Osteoblast (primary cell): ENCODE results near the gene PACS1. TPM values are rescaled to one million over a fixed set of nuclear protein-coding genes. Genes with fewer than 3 reads are reported as not detected.

Source experiments
- DNase-seq: peaks from one replicate; pipeline ENCODE4 v3.0.0; 2011; ENCODE audit warnings: low spot score, mixed read lengths; ENCODE audit not compliant: insufficient read length; ENCODE audit errors: missing footprints
- H2AFZ ChIP-seq: 2 replicates; pipeline ENCODE4 v1.6.0; 2011; ENCODE audit warnings: mild to moderate bottlenecking, low read length
- H3K27ac ChIP-seq: 2 replicates; pipeline ENCODE4 v1.5.1; 2011; ENCODE audit warnings: mild to moderate bottlenecking, low read depth, low read length, moderate library complexity
- H3K27me3 ChIP-seq: 2 replicates; pipeline ENCODE4 v1.6.0; 2012; ENCODE audit warnings: mild to moderate bottlenecking, control low read depth, inconsistent platforms, low read length, moderate library complexity; ENCODE audit not compliant: insufficient read depth
- H3K36me3 ChIP-seq: 2 replicates; pipeline ENCODE4 v1.5.1; 2011; ENCODE audit warnings: mild to moderate bottlenecking, low read length, control low read depth, moderate library complexity; ENCODE audit not compliant: insufficient read depth
- H3K4me1 ChIP-seq: 2 replicates; pipeline ENCODE4 v1.5.1; 2011; ENCODE audit warnings: mild to moderate bottlenecking, low read length, control low read depth, moderate library complexity; ENCODE audit not compliant: insufficient read depth
- H3K4me2 ChIP-seq: 2 replicates; pipeline ENCODE4 v1.6.0; 2011; ENCODE audit warnings: mild to moderate bottlenecking, low read length; ENCODE audit not compliant: insufficient read depth
- H3K4me3 ChIP-seq: fragments of 200-600 bp; sonication (generic); 3 replicates; pipeline ENCODE4 v1.5.1; 2012; ENCODE audit warnings: mild to moderate bottlenecking, low read length, inconsistent platforms; ENCODE audit not compliant: insufficient read depth
- H3K79me2 ChIP-seq: 2 replicates; pipeline ENCODE4 v1.6.0; 2012; ENCODE audit warnings: mild to moderate bottlenecking, low read length, control low read depth, inconsistent platforms; ENCODE audit not compliant: insufficient read depth
- H3K9me3 ChIP-seq: 2 replicates; pipeline ENCODE4 v1.5.1; 2011; ENCODE audit warnings: low read depth, low read length, control low read depth
- H4K20me1 ChIP-seq: 2 replicates; pipeline ENCODE4 v1.6.0; 2012; ENCODE audit warnings: mild to moderate bottlenecking, low read length, control low read depth; ENCODE audit not compliant: insufficient read depth
- total RNA-seq: library from RNA; depleted of rRNA; stranded (reverse); fragments of >200 nt; gene quantifications from 2 replicates; pipeline ENCODE4 v1.2.3, GENCODE V29; 2012
- TF ChIP-seq, protein P1 (sequence below): IDR thresholded peaks from 2 replicates; pipeline ENCODE4 v1.5.1; 2011; ENCODE audit warnings: mild to moderate bottlenecking, low read depth, low read length, moderate library complexity; ENCODE audit errors: extremely low read depth

Gene PACS1
- total RNA-seq, 1 donor: 38.0 TPM

DNA sequence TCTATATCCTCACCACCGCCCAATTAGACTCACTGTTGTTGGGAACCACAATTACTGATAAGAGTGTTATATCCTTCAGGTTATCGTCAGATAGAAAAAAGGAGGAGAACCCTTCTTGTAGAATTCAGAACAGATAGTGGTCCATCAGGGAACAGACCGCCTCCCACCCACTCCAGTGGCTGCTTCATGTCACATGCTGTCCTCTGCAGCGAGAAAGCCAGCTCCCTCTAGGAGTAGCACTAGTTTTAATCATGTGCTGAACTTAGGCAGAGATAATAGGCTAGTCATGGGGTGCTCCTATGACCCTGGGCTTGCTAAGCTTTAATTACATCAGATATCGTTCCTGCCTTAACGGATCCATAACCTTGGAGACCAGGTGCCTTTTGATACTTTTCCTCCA is 146.8 kb downstream of the PACS1 start:
- Histone ChIP-seq H3K36me3 (peaks cover 62% of the 10 kb centered on the region), H3K4me2 (no peak overlapping the region), H4K20me1 (no peaks in the 10 kb centered on the region)

DNA sequence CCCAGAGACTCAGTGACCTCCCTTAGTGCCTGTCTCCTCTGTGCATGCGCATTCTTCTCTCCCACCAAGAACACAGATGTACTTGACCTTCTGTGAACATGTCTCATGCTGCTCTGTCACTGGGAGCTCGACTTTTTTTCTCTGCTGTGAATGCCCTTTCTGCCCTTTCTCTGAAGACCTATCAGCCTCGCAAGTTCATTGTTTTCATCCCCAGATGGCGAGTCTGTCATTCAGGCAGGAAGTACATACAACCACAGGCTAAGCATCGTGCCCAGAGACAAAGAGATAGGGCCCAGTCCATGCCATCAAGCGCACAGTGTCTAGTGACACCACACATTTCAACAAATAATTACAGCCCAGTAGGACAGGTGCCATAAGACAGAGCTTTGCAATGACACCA is 148.0 kb downstream of the PACS1 start:
- no peak overlapping the region for H3K27ac ChIP-seq
- H4K20me1 ChIP-seq: peaks cover 6% of the 10 kb centered on the region
- no peak overlapping the region for H3K4me3 ChIP-seq
- DNase-seq: no peak
- peaks cover 60% of the 10 kb centered on the region for H3K36me3 ChIP-seq
- H3K27me3 ChIP-seq: no peaks in the 10 kb centered on the region
- no peaks in the 10 kb centered on the region for H3K79me2 ChIP-seq
- no peaks in the 10 kb centered on the region for H3K4me1 ChIP-seq
- no peak overlapping the region for H2AFZ ChIP-seq
- TF ChIP-seq, protein P1, sequence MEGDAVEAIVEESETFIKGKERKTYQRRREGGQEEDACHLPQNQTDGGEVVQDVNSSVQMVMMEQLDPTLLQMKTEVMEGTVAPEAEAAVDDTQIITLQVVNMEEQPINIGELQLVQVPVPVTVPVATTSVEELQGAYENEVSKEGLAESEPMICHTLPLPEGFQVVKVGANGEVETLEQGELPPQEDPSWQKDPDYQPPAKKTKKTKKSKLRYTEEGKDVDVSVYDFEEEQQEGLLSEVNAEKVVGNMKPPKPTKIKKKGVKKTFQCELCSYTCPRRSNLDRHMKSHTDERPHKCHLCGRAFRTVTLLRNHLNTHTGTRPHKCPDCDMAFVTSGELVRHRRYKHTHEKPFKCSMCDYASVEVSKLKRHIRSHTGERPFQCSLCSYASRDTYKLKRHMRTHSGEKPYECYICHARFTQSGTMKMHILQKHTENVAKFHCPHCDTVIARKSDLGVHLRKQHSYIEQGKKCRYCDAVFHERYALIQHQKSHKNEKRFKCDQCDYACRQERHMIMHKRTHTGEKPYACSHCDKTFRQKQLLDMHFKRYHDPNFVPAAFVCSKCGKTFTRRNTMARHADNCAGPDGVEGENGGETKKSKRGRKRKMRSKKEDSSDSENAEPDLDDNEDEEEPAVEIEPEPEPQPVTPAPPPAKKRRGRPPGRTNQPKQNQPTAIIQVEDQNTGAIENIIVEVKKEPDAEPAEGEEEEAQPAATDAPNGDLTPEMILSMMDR: no peak
- H3K9me3 ChIP-seq: no peaks in the 10 kb centered on the region
- no peak overlapping the region for H3K4me2 ChIP-seq

More for the DNA sequence above, 146.8 kb downstream of the PACS1 start:
- Histone ChIP-seq H3K9me3 (no peaks in the 10 kb centered on the region), H3K79me2 (no peaks in the 10 kb centered on the region), H3K4me3 (no peak overlapping the region), H3K4me1 (no peaks in the 10 kb centered on the region), H3K27ac (no peak overlapping the region), H2AFZ (no peak overlapping the region), H3K27me3 (no peaks in the 10 kb centered on the region)
- DNase-seq: no peak
- TF ChIP-seq, protein P1: no peak

DNA sequence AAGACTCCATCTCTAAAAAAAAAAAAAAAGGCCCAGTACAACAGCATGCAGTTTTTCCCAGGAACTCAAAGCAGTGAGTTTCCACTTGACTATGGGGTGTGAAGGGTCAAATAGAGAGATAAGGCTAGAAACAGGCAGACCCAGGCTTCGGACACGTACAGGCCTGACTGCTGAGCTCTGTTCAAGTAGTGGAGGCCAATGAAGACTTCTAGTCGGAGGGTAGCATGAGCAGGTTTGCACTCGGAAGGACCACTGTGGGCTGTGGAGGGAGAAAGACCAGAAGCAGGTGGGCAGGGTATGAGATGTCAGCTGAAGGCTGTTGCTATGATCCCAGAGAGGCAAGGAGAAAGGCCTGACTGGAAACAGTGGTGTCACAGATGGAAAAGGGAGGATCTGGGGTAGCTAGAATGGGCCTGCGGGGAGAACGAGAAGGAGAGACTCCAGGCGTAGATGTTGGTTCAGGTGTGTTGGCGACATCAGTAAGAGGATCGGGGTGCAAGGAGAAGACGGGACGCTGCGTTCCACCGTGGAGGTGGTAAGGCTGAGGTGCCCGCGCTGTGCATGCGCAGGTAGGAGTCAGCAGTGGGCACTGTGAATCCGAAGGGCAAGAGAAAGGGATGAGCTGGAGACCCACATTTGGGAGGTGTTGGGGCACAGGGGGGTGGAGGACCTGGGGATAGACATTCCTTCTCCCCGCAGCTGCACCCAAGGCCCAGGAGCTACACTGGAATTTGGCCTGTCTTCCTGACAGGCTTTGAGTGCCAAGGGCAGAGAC is 149.0 kb downstream of the PACS1 start:
- H3K27me3 ChIP-seq: no peaks in the 10 kb centered on the region
- no peaks in the 10 kb centered on the region for H3K4me1 ChIP-seq
- H3K27ac ChIP-seq: no peak overlapping the region
- DNase-seq: no peak
- no peaks in the 10 kb centered on the region for H3K79me2 ChIP-seq
- TF ChIP-seq, protein P1: no peak
- H3K9me3 ChIP-seq: no peaks in the 10 kb centered on the region
- H3K4me2 ChIP-seq: no peak overlapping the region
- peaks cover 56% of the 10 kb centered on the region for H3K36me3 ChIP-seq
- no peak overlapping the region for H2AFZ ChIP-seq
- H3K4me3 ChIP-seq: no peak overlapping the region
- H4K20me1 ChIP-seq: peaks cover 9% of the 10 kb centered on the region

DNA sequence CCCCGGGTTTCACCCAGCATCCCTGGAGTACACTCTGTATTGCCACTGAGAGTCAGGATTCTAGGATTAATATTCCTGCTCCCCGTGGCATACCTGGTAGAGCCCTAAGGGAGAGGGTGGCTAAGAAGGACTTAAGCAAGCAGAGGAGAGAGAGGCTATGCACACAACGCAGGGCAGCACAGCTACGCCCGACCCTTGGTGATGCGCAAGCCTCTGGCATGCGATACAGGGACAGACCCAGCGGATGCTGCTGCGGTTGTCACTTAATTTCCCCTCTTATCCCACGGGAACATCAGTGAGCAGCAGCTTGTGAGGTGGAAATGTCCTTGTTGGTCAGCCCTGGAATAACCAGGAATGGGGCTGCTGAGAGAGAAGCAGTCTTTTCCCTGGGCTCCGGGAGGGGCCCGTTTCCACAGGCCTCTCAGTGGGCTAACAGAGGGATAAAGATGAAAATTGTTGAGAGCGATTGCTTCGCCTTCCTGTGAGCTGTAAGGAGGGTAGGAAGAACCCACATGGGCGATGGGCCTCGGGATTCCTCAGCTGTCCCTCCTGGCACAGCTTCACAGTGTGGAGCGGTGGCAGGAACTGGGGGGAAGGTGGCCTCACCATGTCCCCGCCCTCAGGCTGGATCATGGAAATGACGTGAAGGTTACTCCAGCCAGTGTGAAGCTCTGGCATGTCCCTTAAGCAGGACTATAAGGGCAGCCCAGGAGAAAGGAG is 149.9 kb downstream of the PACS1 start:
- no peak for DNase-seq
- TF ChIP-seq, protein P1: no peak
- no peaks in the 10 kb centered on the region for H3K9me3 ChIP-seq
- no peaks in the 10 kb centered on the region for H3K27me3 ChIP-seq
- H3K4me1 ChIP-seq: no peaks in the 10 kb centered on the region
- no peak overlapping the region for H3K4me2 ChIP-seq
- no peak overlapping the region for H3K4me3 ChIP-seq
- no peak overlapping the region for H2AFZ ChIP-seq
- H3K36me3 ChIP-seq: peaks cover 65% of the 10 kb centered on the region
- no peak overlapping the region for H3K27ac ChIP-seq
- H4K20me1 ChIP-seq: peaks cover 9% of the 10 kb centered on the region
- no peaks in the 10 kb centered on the region for H3K79me2 ChIP-seq
